ENCODE measurements around the gene CNTN1. TPM values are rescaled to one million over a fixed set of nuclear protein-coding genes. Genes with fewer than 3 reads are reported as not detected.

Gene CNTN1
- total RNA-seq, 3 donors from 2014 or later (not counting 1 experiment from before 2014, with no cell fraction given): not detected

DNA sequence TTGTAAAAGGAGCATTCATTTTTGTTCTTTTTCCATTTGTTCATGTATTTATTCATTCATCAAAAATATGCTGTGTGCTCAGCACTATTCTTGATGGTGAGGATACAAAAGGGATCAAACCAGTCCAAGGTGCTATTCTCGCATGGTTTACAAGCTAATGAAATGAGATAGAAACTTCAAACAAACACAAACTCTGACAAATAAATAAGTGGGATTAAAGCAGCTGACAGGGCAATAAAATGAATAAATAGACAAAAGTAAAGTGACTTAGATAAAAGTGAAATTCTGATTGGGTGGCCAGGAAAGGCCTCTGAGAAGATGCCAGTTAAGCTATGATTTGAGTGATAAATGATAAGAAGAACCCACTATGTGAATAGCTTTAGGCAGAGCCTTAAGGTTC is 333.9 kb downstream of the CNTN1 start:
- no peak overlapping the region for H3K27ac ChIP-seq (ENCODE audit: low read length)
- Mint-ChIP-seq H3K4me3 (no peak overlapping the region), H3K36me3 (no peaks in the 10 kb centered on the region), H3K9me3 (peaks cover 9 to 13% of the 10 kb centered on the region in 2 donors), H3K27ac (no peak overlapping the region), H3K4me1 (no peaks in the 10 kb centered on the region), H3K27me3 (ENCODE audit: low read depth in 2 of 2) (no peaks in the 10 kb centered on the region)
- TF ChIP-seq, protein P1, sequence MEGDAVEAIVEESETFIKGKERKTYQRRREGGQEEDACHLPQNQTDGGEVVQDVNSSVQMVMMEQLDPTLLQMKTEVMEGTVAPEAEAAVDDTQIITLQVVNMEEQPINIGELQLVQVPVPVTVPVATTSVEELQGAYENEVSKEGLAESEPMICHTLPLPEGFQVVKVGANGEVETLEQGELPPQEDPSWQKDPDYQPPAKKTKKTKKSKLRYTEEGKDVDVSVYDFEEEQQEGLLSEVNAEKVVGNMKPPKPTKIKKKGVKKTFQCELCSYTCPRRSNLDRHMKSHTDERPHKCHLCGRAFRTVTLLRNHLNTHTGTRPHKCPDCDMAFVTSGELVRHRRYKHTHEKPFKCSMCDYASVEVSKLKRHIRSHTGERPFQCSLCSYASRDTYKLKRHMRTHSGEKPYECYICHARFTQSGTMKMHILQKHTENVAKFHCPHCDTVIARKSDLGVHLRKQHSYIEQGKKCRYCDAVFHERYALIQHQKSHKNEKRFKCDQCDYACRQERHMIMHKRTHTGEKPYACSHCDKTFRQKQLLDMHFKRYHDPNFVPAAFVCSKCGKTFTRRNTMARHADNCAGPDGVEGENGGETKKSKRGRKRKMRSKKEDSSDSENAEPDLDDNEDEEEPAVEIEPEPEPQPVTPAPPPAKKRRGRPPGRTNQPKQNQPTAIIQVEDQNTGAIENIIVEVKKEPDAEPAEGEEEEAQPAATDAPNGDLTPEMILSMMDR (IDR thresholded peaks at IDR 0.05): no peak
- no peaks in the 10 kb centered on the region for H3K27me3 ChIP-seq (ENCODE audit: control insufficient read depth, insufficient read depth, low read length)
- no peaks in the 10 kb centered on the region for H3K9me3 ChIP-seq (ENCODE audit: control insufficient read depth, insufficient read depth, low read length)
- ATAC-seq (no peak), DNase-seq (no peak)
- H3K4me3 ChIP-seq (ENCODE audit: low read length): no peak overlapping the region
- no peaks in the 10 kb centered on the region for H3K4me1 ChIP-seq (ENCODE audit: control insufficient read depth, insufficient read depth, low read length)
- intact Hi-C loops (cut with micrococcal nuclease): no loop called here
- no CpG with 5 or more reads among the region's 1 CpG for WGBS (ENCODE audit: insufficient coverage)
- no peaks in the 10 kb centered on the region for H3K36me3 ChIP-seq (ENCODE audit: control insufficient read depth, insufficient read depth, low read length)

DNA sequence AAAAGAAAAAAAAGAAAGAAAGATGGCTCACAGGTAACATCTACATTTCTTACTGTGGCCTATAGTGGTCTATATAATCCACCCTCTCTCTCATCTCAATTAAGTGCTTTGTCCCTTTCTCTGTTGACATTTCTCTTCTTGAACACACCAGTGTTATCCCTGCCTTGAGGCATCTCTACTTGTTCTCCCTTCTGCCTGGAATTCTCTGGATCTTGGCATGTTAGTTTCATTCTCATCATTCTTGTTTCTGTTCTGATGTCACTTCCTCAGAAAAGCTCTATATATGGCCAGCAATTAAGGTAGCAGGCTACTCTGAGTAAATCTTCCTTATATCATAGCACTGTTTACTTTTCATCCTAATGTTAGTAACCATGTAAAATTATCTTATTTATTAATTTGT is 340.1 kb downstream of the CNTN1 start:
- ATAC-seq: no peak
- DNase-seq: no peak
- Histone ChIP-seq H3K9me3 (ENCODE audit: control insufficient read depth, insufficient read depth, low read length) (no peaks in the 10 kb centered on the region), H3K27ac (ENCODE audit: low read length) (no peak overlapping the region), H3K4me1 (ENCODE audit: control insufficient read depth, insufficient read depth, low read length) (no peaks in the 10 kb centered on the region), H3K36me3 (ENCODE audit: control insufficient read depth, insufficient read depth, low read length) (no peaks in the 10 kb centered on the region), H3K4me3 (ENCODE audit: low read length) (no peak overlapping the region), H3K27me3 (ENCODE audit: control insufficient read depth, insufficient read depth, low read length) (no peaks in the 10 kb centered on the region)
- Mint-ChIP-seq H3K36me3 (no peaks in the 10 kb centered on the region), H3K27me3 (ENCODE audit: low read depth in 2 of 2) (no peaks in the 10 kb centered on the region), H3K27ac (no peak overlapping the region), H3K9me3 (peaks cover 4 to 6% of the 10 kb centered on the region in 2 donors), H3K4me1 (no peaks in the 10 kb centered on the region), H3K4me3 (no peak overlapping the region)
- intact Hi-C loops (cut with micrococcal nuclease): no loop called here
- TF ChIP-seq, protein P1 (IDR thresholded peaks at IDR 0.05): no peak

DNA sequence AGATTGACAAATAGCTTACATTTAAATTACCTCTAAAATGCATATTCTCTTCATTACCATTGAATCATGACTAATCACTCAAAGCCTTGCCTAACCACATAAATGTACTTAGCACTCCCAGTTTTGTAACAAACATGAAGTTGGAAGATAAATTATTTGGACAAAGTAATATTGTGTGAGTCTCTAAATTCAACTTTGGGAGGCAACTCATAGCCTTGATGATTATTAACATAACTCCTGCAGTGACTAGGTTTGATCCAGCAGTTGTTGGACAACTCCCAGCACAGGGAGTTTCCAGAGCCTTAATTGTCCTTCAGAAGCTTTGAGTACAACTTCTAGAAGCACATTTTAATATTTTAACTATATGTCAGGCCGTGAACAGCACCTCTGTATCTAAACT is 342.4 kb downstream of the CNTN1 start:
- Histone ChIP-seq H3K4me1 (ENCODE audit: control insufficient read depth, insufficient read depth, low read length) (no peaks in the 10 kb centered on the region), H3K9me3 (ENCODE audit: control insufficient read depth, insufficient read depth, low read length) (no peaks in the 10 kb centered on the region), H3K27ac (ENCODE audit: low read length) (no peak overlapping the region), H3K4me3 (ENCODE audit: low read length) (no peak overlapping the region), H3K36me3 (ENCODE audit: control insufficient read depth, insufficient read depth, low read length) (no peaks in the 10 kb centered on the region), H3K27me3 (ENCODE audit: control insufficient read depth, insufficient read depth, low read length) (no peaks in the 10 kb centered on the region)
- no peak for DNase-seq
- H3K36me3 Mint-ChIP-seq: no peaks in the 10 kb centered on the region
- H3K4me3 Mint-ChIP-seq: no peak overlapping the region
- ATAC-seq: no peak
- TF ChIP-seq, protein P1 (IDR thresholded peaks at IDR 0.05): no peak
- no peak overlapping the region for H3K27ac Mint-ChIP-seq
- no peaks in the 10 kb centered on the region for H3K4me1 Mint-ChIP-seq
- no peaks in the 10 kb centered on the region for H3K27me3 Mint-ChIP-seq (ENCODE audit: low read depth in 2 of 2)
- intact Hi-C loops (cut with micrococcal nuclease): no loop called here
- 80% methylated on average over 1 of the region's 1 CpG for WGBS (ENCODE audit: insufficient coverage)
- peaks cover 6 to 16% of the 10 kb centered on the region in 2 donors for H3K9me3 Mint-ChIP-seq

DNA sequence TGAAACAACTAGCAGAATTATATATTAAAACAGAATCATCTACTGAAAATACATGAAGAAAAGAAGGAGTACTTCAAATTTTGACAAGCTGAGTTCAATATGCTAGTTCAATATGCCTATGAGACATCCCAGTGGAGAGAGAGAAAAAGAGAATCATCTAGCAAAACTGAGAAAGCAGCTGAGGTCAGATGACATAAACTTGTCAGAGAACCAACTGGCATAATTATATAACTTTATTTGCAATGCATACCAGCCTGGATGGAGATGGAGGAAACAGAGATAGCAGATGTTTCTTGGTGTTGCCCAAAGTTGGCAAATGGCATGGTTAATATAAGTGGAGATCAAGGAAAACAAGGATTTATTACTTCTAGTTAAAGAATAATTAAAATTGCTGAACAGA is 347.2 kb downstream of the CNTN1 start:
- no peaks in the 10 kb centered on the region for H3K36me3 ChIP-seq (ENCODE audit: control insufficient read depth, insufficient read depth, low read length)
- no peaks in the 10 kb centered on the region for H3K27me3 Mint-ChIP-seq (ENCODE audit: low read depth in 2 of 2)
- no peak overlapping the region for H3K4me3 Mint-ChIP-seq
- no peak overlapping the region for H3K27ac Mint-ChIP-seq
- TF ChIP-seq, protein P1 (IDR thresholded peaks at IDR 0.05): no peak
- ATAC-seq: no peak
- no peaks in the 10 kb centered on the region for H3K36me3 Mint-ChIP-seq
- H3K4me1 ChIP-seq (ENCODE audit: control insufficient read depth, insufficient read depth, low read length): no peaks in the 10 kb centered on the region
- H3K4me1 Mint-ChIP-seq: no peaks in the 10 kb centered on the region
- H3K9me3 Mint-ChIP-seq: peaks cover 8 to 21% of the 10 kb centered on the region in 2 donors
- intact Hi-C loops (cut with micrococcal nuclease): no loop called here
- H3K27me3 ChIP-seq (ENCODE audit: control insufficient read depth, insufficient read depth, low read length): no peaks in the 10 kb centered on the region
- no peak overlapping the region for H3K4me3 ChIP-seq (ENCODE audit: low read length)
- no peaks in the 10 kb centered on the region for H3K9me3 ChIP-seq (ENCODE audit: control insufficient read depth, insufficient read depth, low read length)
- DNase-seq: no peak
- no peak overlapping the region for H3K27ac ChIP-seq (ENCODE audit: low read length)
